WTC11 (cell line): ENCODE results near the gene PRR35. TPM values are rescaled to one million over a fixed set of nuclear protein-coding genes. Genes with fewer than 3 reads are reported as not detected.

Experiments
- ATAC-seq: fragments of 200-7000 bp; cut with Tn5 transposase; 2 replicates; pipeline ENCODE4 v1.10.0; 2021; ENCODE audit warnings: mild to moderate bottlenecking, moderate library complexity
- CTCF ChIA-PET: fragments of 300-600 bp; sonication (Branson Sonifier 250); formaldehyde crosslinking; loops from one replicate; lab custom pipeline; 2021; ENCODE audit warnings: antibody characterized with exemption; lab: Charles Lee
- POLR2A ChIA-PET: fragments of 350-600 bp; sonication (Branson Sonifier 250); formaldehyde crosslinking; loops from one replicate; lab custom pipeline; 2021; ENCODE audit warnings: antibody characterized with exemption; lab: Charles Lee
- DNase-seq: peaks from one replicate; pipeline ENCODE4 v3.0.0; 2021; ENCODE audit warnings: low spot score
- H3K27ac Mint-ChIP-seq: 2 replicates; pipeline ENCODE4 v1.8.0; 2021; ENCODE audit warnings: mixed read lengths
- H3K27me3 Mint-ChIP-seq: 2 replicates; pipeline ENCODE4 v1.8.0; 2021; ENCODE audit warnings: low read depth, mild to moderate bottlenecking, moderate library complexity, mixed read lengths
- H3K36me3 Mint-ChIP-seq: 2 replicates; pipeline ENCODE4 v1.8.0; 2021; ENCODE audit warnings: mixed read lengths
- H3K4me1 Mint-ChIP-seq: 2 replicates; pipeline ENCODE4 v1.8.0; 2022; ENCODE audit warnings: mixed read lengths
- H3K4me3 Mint-ChIP-seq: 2 replicates; pipeline ENCODE4 v1.8.0; 2021; ENCODE audit warnings: mild to moderate bottlenecking, moderate library complexity, mixed read lengths
- H3K9me3 Mint-ChIP-seq: 2 replicates; pipeline ENCODE4 v1.8.0; 2021; ENCODE audit warnings: mixed read lengths
- ATF1 ChIP-seq: sonication (generic); formaldehyde crosslinking; IDR thresholded peaks from 2 replicates; pipeline ENCODE4 v1.8.1; 2023; ENCODE audit warnings: mild to moderate bottlenecking, moderate library complexity, missing genetic modification reagents
- ESRRA ChIP-seq: sonication (generic); formaldehyde crosslinking; IDR thresholded peaks from 2 replicates; pipeline ENCODE4 v1.8.1; 2022; ENCODE audit warnings: mild to moderate bottlenecking, missing genetic modification reagents, borderline replicate concordance
- ETV6 ChIP-seq: sonication (generic); formaldehyde crosslinking; IDR thresholded peaks from 2 replicates; pipeline ENCODE4 v1.8.1; 2022; ENCODE audit warnings: mild to moderate bottlenecking, missing genetic modification reagents
- GRHL2 ChIP-seq: fragments of 250-450 bp; sonication (Bioruptor Pico); IDR thresholded peaks from 2 replicates; pipeline ENCODE4 v1.8.0; 2022; ENCODE audit warnings: mild to moderate bottlenecking, moderate library complexity; ENCODE audit not compliant: insufficient replicate concordance, severe bottlenecking
- HMGA2 ChIP-seq: fragments of 250-450 bp; sonication (Bioruptor Pico); IDR thresholded peaks from 2 replicates; pipeline ENCODE4 v1.4.0; 2021; ENCODE audit warnings: mild to moderate bottlenecking, moderate library complexity
- IRF2 ChIP-seq: sonication (generic); formaldehyde crosslinking; IDR thresholded peaks from 2 replicates; pipeline ENCODE4 v1.8.0; 2022; ENCODE audit warnings: low read depth, missing genetic modification reagents, borderline replicate concordance
- NFYB ChIP-seq: sonication (generic); formaldehyde crosslinking; conservative IDR thresholded peaks from 2 replicates; pipeline ENCODE4 v1.8.0; 2022; ENCODE audit warnings: low read depth, missing genetic modification reagents
- SMAD4 ChIP-seq: sonication (generic); formaldehyde crosslinking; IDR thresholded peaks from 2 replicates; pipeline ENCODE4 v1.8.0; 2022; ENCODE audit warnings: mild to moderate bottlenecking, missing genetic modification reagents
- TEAD4 ChIP-seq: sonication (generic); formaldehyde crosslinking; IDR thresholded peaks from 2 replicates; pipeline ENCODE4 v1.8.0; 2022; ENCODE audit warnings: mild to moderate bottlenecking, missing genetic modification reagents
- ZNF219 ChIP-seq: sonication (generic); formaldehyde crosslinking; IDR thresholded peaks from 2 replicates; pipeline ENCODE4 v1.8.0; 2023; ENCODE audit warnings: missing genetic modification reagents, mild to moderate bottlenecking, borderline replicate concordance
- total RNA-seq: library from RNA; stranded (reverse); gene quantifications from 3 replicates; pipeline ENCODE4 v1.2.3, GENCODE V29; 2021
- TF ChIP-seq, protein P1 (sequence below): sonication (generic); formaldehyde crosslinking; IDR thresholded peaks from 2 replicates; pipeline ENCODE4 v1.8.1; 2022; ENCODE audit warnings: low read depth, missing genetic modification reagents, borderline replicate concordance
- TF ChIP-seq, protein P2 (sequence below): sonication (generic); formaldehyde crosslinking; IDR thresholded peaks from 2 replicates; pipeline ENCODE4 v1.8.0; 2022; ENCODE audit warnings: mild to moderate bottlenecking, missing genetic modification reagents
- TF ChIP-seq, protein P3 (sequence below): sonication (generic); formaldehyde crosslinking; IDR thresholded peaks from 2 replicates; pipeline ENCODE4 v1.8.1; 2023; ENCODE audit warnings: mild to moderate bottlenecking, missing genetic modification reagents, moderate library complexity
- TF ChIP-seq, protein P4 (sequence below): sonication (generic); formaldehyde crosslinking; conservative IDR thresholded peaks from 2 replicates; pipeline ENCODE4 v1.8.1; 2022; ENCODE audit warnings: mild to moderate bottlenecking, missing genetic modification reagents
- TF ChIP-seq, protein P5 (sequence below): fragments of 250-450 bp; sonication (Bioruptor Pico); conservative IDR thresholded peaks from 2 replicates; pipeline ENCODE4 v1.9.0; 2021; ENCODE audit warnings: mild to moderate bottlenecking
- TF ChIP-seq, protein P6 (sequence below): sonication (generic); formaldehyde crosslinking; IDR thresholded peaks from 2 replicates; pipeline ENCODE4 v1.8.1; 2023; ENCODE audit warnings: mild to moderate bottlenecking, missing genetic modification reagents, borderline replicate concordance
- TF ChIP-seq, protein P7 (sequence below): sonication (generic); formaldehyde crosslinking; conservative IDR thresholded peaks from 2 replicates; pipeline ENCODE4 v1.8.1; 2023; ENCODE audit warnings: mild to moderate bottlenecking, low read depth, missing genetic modification reagents, moderate library complexity
- TF ChIP-seq, protein P8 (sequence below): sonication (generic); formaldehyde crosslinking; IDR thresholded peaks from 2 replicates; pipeline ENCODE4 v1.8.0; 2022; ENCODE audit warnings: mild to moderate bottlenecking, missing genetic modification reagents

The PRR35 gene
- total RNA-seq, 1 experiment from 2014 or later = 0.72 TPM

DNA sequence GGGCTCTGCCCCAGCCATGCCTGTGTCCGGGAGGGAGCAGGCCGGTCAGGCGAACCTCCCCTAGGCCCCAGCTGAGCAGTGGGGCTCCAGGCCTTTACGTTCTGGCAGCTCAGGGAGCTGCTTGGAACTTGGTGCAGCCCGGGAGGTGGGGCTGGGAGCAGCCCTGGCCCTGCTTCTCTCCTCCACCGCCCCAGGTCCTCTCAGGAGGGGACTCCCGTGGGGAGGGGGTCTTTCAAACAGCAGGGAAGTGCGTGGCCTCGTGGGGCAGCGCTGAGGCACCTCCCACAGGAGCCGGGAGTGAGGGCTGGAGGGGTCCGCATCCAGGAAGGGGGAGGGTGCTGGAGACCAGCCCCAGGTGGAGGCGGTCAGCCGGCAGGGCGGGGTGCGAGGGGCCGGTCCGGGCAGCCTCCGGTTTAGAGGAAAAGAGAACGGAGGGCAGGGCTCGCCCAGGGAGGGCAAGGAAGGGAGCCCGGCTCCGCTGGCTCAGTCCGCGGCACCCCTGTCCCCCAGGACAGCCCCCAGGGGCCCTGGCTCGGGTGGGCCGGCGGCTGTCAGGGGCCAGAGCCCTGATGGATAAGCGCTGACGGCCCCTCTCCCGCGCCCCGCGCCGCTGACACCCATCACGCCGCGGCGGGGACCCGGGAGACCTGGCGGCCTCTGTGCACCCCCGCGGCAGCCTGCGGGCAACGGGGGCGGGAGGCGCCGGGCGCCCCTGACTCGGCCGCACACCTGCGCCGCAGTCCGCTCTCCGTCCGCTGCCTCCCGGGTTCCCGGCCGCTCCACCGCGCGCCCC is 587 bp upstream of the PRR35 start:
- Mint-ChIP-seq H3K4me1 (no peaks in the 10 kb centered on the region), H3K36me3 (no peaks in the 10 kb centered on the region), H3K9me3 (no peaks in the 10 kb centered on the region), H3K27me3 (peaks cover 29% of the 10 kb centered on the region), H3K27ac (no peak overlapping the region), H3K4me3 (peak overlapping the region; percentile 62)
- ATAC-seq = peak; percentile 19
- CTCF ChIA-PET = interaction anchor here (0.9 to 1.5 kb wide), 7 partner anchors 10 to 168 kb away, joined by 3 to 5 read pairs (median 4); no protein-coding TSS in a partner anchor
- POLR2A ChIA-PET = no interaction called here
- no peak for DNase-seq
- TF ChIP-seq, protein P1, sequence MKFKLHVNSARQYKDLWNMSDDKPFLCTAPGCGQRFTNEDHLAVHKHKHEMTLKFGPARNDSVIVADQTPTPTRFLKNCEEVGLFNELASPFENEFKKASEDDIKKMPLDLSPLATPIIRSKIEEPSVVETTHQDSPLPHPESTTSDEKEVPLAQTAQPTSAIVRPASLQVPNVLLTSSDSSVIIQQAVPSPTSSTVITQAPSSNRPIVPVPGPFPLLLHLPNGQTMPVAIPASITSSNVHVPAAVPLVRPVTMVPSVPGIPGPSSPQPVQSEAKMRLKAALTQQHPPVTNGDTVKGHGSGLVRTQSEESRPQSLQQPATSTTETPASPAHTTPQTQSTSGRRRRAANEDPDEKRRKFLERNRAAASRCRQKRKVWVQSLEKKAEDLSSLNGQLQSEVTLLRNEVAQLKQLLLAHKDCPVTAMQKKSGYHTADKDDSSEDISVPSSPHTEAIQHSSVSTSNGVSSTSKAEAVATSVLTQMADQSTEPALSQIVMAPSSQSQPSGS (CRISPR knock-in tag) = no peak
- TF ChIP-seq, protein P2, sequence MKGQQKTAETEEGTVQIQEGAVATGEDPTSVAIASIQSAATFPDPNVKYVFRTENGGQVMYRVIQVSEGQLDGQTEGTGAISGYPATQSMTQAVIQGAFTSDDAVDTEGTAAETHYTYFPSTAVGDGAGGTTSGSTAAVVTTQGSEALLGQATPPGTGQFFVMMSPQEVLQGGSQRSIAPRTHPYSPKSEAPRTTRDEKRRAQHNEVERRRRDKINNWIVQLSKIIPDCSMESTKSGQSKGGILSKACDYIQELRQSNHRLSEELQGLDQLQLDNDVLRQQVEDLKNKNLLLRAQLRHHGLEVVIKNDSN (CRISPR knock-in tag) = no peak
- TF ChIP-seq GRHL2 (CRISPR knock-in tag) = no peak
- TF ChIP-seq, protein P3, sequence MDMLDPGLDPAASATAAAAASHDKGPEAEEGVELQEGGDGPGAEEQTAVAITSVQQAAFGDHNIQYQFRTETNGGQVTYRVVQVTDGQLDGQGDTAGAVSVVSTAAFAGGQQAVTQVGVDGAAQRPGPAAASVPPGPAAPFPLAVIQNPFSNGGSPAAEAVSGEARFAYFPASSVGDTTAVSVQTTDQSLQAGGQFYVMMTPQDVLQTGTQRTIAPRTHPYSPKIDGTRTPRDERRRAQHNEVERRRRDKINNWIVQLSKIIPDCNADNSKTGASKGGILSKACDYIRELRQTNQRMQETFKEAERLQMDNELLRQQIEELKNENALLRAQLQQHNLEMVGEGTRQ = no peak
- no peak for TF ChIP-seq HMGA2 (CRISPR knock-in tag)
- TF ChIP-seq, protein P4, sequence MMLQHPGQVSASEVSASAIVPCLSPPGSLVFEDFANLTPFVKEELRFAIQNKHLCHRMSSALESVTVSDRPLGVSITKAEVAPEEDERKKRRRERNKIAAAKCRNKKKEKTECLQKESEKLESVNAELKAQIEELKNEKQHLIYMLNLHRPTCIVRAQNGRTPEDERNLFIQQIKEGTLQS (CRISPR knock-in tag) = no peak
- TF ChIP-seq IRF2 (CRISPR knock-in tag) = no peak
- TF ChIP-seq, protein P5, sequence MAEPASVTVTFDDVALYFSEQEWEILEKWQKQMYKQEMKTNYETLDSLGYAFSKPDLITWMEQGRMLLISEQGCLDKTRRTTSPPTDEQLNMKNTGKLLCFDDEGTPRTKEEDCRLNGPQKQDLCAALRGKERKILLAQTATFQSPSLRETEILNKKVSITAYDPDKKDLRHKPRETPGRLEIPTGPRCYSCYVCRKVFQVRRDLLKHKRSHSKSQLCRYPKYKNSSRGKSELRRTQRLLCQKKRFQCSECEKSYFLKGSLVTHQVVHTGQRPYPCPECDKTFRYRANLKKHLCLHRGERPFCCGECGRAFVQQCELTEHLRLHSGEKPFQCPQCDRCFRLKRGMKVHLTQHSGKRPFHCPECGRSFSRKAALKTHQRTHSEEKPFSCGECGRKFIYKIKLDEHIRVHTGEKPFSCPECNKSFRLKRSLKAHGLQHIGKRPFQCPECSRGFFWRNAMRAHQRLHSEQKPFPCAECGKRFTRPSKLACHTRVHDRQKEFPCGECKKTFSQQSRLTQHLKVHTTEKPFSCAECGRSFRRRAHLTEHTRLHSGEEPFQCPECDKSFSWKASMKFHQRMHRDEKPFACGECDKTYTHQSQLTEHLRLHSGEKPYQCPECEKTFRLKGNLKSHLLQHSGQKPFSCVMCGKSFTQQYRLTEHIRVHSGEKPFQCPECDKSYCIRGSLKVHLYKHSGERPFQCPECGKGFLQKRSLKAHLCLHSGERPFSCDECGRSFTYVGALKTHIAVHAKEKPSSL (CRISPR knock-in tag) = no peak
- TF ChIP-seq, protein P6, sequence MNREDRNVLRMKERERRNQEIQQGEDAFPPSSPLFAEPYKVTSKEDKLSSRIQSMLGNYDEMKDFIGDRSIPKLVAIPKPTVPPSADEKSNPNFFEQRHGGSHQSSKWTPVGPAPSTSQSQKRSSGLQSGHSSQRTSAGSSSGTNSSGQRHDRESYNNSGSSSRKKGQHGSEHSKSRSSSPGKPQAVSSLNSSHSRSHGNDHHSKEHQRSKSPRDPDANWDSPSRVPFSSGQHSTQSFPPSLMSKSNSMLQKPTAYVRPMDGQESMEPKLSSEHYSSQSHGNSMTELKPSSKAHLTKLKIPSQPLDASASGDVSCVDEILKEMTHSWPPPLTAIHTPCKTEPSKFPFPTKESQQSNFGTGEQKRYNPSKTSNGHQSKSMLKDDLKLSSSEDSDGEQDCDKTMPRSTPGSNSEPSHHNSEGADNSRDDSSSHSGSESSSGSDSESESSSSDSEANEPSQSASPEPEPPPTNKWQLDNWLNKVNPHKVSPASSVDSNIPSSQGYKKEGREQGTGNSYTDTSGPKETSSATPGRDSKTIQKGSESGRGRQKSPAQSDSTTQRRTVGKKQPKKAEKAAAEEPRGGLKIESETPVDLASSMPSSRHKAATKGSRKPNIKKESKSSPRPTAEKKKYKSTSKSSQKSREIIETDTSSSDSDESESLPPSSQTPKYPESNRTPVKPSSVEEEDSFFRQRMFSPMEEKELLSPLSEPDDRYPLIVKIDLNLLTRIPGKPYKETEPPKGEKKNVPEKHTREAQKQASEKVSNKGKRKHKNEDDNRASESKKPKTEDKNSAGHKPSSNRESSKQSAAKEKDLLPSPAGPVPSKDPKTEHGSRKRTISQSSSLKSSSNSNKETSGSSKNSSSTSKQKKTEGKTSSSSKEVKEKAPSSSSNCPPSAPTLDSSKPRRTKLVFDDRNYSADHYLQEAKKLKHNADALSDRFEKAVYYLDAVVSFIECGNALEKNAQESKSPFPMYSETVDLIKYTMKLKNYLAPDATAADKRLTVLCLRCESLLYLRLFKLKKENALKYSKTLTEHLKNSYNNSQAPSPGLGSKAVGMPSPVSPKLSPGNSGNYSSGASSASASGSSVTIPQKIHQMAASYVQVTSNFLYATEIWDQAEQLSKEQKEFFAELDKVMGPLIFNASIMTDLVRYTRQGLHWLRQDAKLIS (CRISPR knock-in tag) = no peak
- TF ChIP-seq, protein P7, sequence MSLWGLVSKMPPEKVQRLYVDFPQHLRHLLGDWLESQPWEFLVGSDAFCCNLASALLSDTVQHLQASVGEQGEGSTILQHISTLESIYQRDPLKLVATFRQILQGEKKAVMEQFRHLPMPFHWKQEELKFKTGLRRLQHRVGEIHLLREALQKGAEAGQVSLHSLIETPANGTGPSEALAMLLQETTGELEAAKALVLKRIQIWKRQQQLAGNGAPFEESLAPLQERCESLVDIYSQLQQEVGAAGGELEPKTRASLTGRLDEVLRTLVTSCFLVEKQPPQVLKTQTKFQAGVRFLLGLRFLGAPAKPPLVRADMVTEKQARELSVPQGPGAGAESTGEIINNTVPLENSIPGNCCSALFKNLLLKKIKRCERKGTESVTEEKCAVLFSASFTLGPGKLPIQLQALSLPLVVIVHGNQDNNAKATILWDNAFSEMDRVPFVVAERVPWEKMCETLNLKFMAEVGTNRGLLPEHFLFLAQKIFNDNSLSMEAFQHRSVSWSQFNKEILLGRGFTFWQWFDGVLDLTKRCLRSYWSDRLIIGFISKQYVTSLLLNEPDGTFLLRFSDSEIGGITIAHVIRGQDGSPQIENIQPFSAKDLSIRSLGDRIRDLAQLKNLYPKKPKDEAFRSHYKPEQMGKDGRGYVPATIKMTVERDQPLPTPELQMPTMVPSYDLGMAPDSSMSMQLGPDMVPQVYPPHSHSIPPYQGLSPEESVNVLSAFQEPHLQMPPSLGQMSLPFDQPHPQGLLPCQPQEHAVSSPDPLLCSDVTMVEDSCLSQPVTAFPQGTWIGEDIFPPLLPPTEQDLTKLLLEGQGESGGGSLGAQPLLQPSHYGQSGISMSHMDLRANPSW = no peak
- TF ChIP-seq ETV6 (CRISPR knock-in tag) = no peak
- no peak for TF ChIP-seq ZNF219 (CRISPR knock-in tag)
- TF ChIP-seq SMAD4 (CRISPR knock-in tag) = no peak
- no peak for TF ChIP-seq ESRRA
- TF ChIP-seq, protein P8, sequence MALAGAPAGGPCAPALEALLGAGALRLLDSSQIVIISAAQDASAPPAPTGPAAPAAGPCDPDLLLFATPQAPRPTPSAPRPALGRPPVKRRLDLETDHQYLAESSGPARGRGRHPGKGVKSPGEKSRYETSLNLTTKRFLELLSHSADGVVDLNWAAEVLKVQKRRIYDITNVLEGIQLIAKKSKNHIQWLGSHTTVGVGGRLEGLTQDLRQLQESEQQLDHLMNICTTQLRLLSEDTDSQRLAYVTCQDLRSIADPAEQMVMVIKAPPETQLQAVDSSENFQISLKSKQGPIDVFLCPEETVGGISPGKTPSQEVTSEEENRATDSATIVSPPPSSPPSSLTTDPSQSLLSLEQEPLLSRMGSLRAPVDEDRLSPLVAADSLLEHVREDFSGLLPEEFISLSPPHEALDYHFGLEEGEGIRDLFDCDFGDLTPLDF = no peak
- no peak for TF ChIP-seq NFYB (CRISPR knock-in tag)
- TF ChIP-seq ATF1 = no peak
- TF ChIP-seq TEAD4 (CRISPR knock-in tag) = no peak
